ENCODE results near the gene HMOX1.

DNA sequence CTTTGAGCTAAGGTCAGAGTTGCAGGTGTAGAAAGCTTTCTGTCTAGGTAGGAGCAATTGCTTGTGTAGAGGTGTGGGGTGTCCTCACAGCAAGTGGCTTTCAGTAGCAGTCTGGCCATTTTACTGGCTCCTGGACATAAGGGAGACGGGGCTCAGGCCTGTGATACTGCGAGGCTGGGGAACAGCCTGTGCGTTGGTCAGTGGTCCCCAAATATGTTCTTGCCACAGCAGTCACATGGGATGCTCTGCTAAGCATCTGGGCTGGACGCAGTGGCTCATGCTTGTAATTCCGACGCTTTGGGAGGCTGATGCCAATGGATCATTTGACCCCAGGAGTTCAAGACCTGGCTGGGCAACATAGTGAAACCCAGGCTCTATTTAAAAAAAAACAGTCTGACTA lies 21.0 kb downstream of the HMOX1 start:
- no peak for TF ChIP-seq POLR2A (IDR thresholded peaks at IDR 0.05; ENCODE audit: extremely low read depth, insufficient read length)
- TF ChIP-seq, protein P1, sequence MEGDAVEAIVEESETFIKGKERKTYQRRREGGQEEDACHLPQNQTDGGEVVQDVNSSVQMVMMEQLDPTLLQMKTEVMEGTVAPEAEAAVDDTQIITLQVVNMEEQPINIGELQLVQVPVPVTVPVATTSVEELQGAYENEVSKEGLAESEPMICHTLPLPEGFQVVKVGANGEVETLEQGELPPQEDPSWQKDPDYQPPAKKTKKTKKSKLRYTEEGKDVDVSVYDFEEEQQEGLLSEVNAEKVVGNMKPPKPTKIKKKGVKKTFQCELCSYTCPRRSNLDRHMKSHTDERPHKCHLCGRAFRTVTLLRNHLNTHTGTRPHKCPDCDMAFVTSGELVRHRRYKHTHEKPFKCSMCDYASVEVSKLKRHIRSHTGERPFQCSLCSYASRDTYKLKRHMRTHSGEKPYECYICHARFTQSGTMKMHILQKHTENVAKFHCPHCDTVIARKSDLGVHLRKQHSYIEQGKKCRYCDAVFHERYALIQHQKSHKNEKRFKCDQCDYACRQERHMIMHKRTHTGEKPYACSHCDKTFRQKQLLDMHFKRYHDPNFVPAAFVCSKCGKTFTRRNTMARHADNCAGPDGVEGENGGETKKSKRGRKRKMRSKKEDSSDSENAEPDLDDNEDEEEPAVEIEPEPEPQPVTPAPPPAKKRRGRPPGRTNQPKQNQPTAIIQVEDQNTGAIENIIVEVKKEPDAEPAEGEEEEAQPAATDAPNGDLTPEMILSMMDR (IDR thresholded peaks at IDR 0.05; ENCODE audit: low read depth, low read length): no peak
- TF ChIP-seq MYC (IDR thresholded peaks at IDR 0.05; ENCODE audit: low read depth, low read length): no peak

Measured in NB4 (cell line).